Esophagus muscularis mucosa (tissue), 4 donors: ENCODE results near the gene TEKTIP1. TPM values are rescaled to one million over a fixed set of nuclear protein-coding genes. Genes with fewer than 3 reads are reported as not detected.
A peak's percentile ranks its signal among the peaks of the same experiment; 100 is the strongest.

Source experiments
- DNase-seq: peaks from one replicate; pipeline ENCODE4 v3.0.0-alpha.2; 2017; ENCODE audit errors: extremely low spot score
- H3K27ac ChIP-seq, 4 donors: fragments of 200-600 bp; sonication (generic); replicated peaks in 1 of 4; 1 replicate in 3 of 4; 2 replicates in 1 of 4; pipeline ENCODE4 v1.5.1; 2016 to 2019; ENCODE audit warnings: mild to moderate bottlenecking in 1 of 4
- H3K27me3 ChIP-seq, 4 donors: fragments of 200-600 bp; sonication (generic); one replicate each; pipeline versions ENCODE4 v1.5.1 to v1.6.0; 2016 to 2019
- H3K36me3 ChIP-seq, 4 donors: fragments of 200-600 bp; sonication (generic); one replicate each; pipeline ENCODE4 v1.5.1; 2016 to 2019
- H3K4me1 ChIP-seq, 4 donors: fragments of 200-600 bp; sonication (generic); one replicate each; pipeline ENCODE4 v1.5.1; 2016 to 2019
- H3K4me3 ChIP-seq, 4 donors: fragments of 200-600 bp; sonication (generic); 1 replicate in 2 of 4; 2 replicates in 2 of 4; pipeline ENCODE4 v1.5.1; 2016 to 2019; ENCODE audit warnings: mild to moderate bottlenecking in 4 of 4, moderate library complexity in 1 of 4
- H3K9me3 ChIP-seq, 4 donors: fragments of 200-600 bp; sonication (generic); 1 replicate in 3 of 4; 2 replicates in 1 of 4; pipeline ENCODE4 v1.5.1; 2016 to 2019
- CTCF ChIP-seq, 3 experiments: fragments of 200-600 bp in 2 of 3; fragments of 450-650 bp in 1 of 3; sonication (generic) in 2 of 3; IDR thresholded peaks; one replicate each; pipeline ENCODE4 v1.5.1; 2017 to 2019; ENCODE audit warnings: antibody characterized with exemption in 3 of 3, mild to moderate bottlenecking in 2 of 3, moderate library complexity in 1 of 3
- EP300 ChIP-seq: sonication (generic); formaldehyde crosslinking; IDR thresholded peaks from one replicate; pipeline ENCODE4 v1.6.1; 2017; ENCODE audit warnings: antibody characterized with exemption
- POLR2A ChIP-seq: fragments of 450-650 bp; IDR thresholded peaks from one replicate; pipeline ENCODE4 v1.6.1; 2017; ENCODE audit warnings: antibody characterized with exemption, moderate library complexity, mild to moderate bottlenecking, low read depth
- POLR2AphosphoS5 ChIP-seq, 2 donors: sonication (generic); formaldehyde crosslinking; IDR thresholded peaks; one replicate each; pipeline ENCODE4 v1.6.1; 2017; ENCODE audit warnings: antibody characterized with exemption in 2 of 2
- WGBS: methylation state at CpG from one replicate; pipeline ENCODE4 v1.1.5; 2018; 5-methylcytosine and 5-hydroxymethylcytosine counted together
- intact Hi-C: fragments of 100-400 bp; cut with DNase I; formaldehyde crosslinking; loops from one replicate; pipeline ENCODE4 v1.15.1; 2023
- total RNA-seq, 4 donors: library from RNA; depleted of rRNA; stranded (reverse); fragments of >200 nt; gene quantifications; one replicate each; pipeline versions ENCODE4 v1.1.0 to v1.2.1, GENCODE V29; 2016

TEKTIP1 gene
- total RNA-seq, 4 donors from 2014 or later: not detected

DNA sequence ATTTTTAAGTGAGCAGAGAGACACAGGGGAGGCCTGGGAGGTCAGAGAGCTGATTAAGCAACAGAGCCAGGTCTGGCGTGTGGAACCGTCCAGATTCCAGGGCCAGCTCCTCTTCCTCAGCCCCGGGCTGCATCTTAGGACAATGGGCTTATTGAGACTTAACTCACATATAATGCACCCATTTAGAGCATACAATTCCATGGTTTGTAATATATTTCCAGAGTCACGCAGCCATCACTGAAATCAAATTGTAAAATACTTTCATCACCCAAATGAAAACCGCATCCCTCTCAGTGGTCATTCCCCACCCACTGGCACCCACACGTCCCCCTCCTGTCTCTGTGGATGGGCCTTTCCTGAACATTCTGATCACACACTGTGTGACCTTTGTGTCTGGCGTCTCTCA, 31.6 kb downstream of the TEKTIP1 start:
- Histone ChIP-seq H3K4me3 (no peak overlapping the region), H3K27ac (no peak overlapping the region), H3K4me1 (peaks cover 10 to 35% (median 31%) of the 10 kb centered on the region in 4 donors), H3K36me3 (peaks cover 5 to 10% (median 9%) of the 10 kb centered on the region in 4 donors), H3K9me3 (no peaks in the 10 kb centered on the region), H3K27me3 (no peaks in the 10 kb centered on the region)
- 80% methylated on average over 7 of the region's 7 CpGs for WGBS
- TF ChIP-seq EP300 (no peak), POLR2AphosphoS5 (IDR thresholded peaks at IDR 0.05) (no peak), POLR2A (no peak), CTCF (IDR thresholded peaks at IDR 0.05) (no peak)
- no peak for DNase-seq
- intact Hi-C loops: no loop called here

- peaks cover 21 to 52% (median 48%) of the 10 kb centered on the region in 4 donors for H3K4me1 ChIP-seq
- 2% methylated on average over 12 of the region's 48 CpGs for WGBS
- H3K36me3 ChIP-seq: peaks cover 5 to 14% (median 12%) of the 10 kb centered on the region in 4 donors
- no peaks in the 10 kb centered on the region for H3K27me3 ChIP-seq
- TF ChIP-seq POLR2A (no peak), POLR2AphosphoS5 (IDR thresholded peaks at IDR 0.05) (peak in 1 of 2 donors; percentile 75), EP300 (no peak), CTCF (IDR thresholded peaks at IDR 0.05) (no peak)
- H3K9me3 ChIP-seq: no peaks in the 10 kb centered on the region
- peak overlapping the region; percentile 82 to 98 (median 94) for H3K4me3 ChIP-seq
- peak; percentile 100 for DNase-seq
- intact Hi-C loops: no loop called here
- peak overlapping the region; percentile 56 to 96 (median 88) for H3K27ac ChIP-seq
These were observed 33.3 kb downstream of the TEKTIP1 start for GRCh38 chr19:3572132-3572854.

- peaks cover 21 to 57% (median 50%) of the 10 kb centered on the region in 4 donors for H3K4me1 ChIP-seq
- H3K27ac ChIP-seq: peak within 1 kb of the TSS; percentile 87 to 96 (median 88)
- H3K4me3 ChIP-seq: peak within 1 kb of the TSS; percentile 82 to 98 (median 94)
- 0% methylated on average over 8 of the region's 30 CpGs for WGBS
- peaks cover 5 to 14% (median 12%) of the 10 kb centered on the region in 4 donors for H3K36me3 ChIP-seq
- no peaks in the 10 kb centered on the region for H3K27me3 ChIP-seq
- no peak for TF ChIP-seq EP300
- peak in 1 of 2 donors; percentile 63 for TF ChIP-seq POLR2AphosphoS5 (IDR thresholded peaks at IDR 0.05)
- H3K9me3 ChIP-seq: no peaks in the 10 kb centered on the region
- intact Hi-C loops: no loop called here
- DNase-seq: no peak
These were observed 33.8 kb downstream of the TEKTIP1 start, which contains the start of gene HMG20B for GRCh38 chr19:3572855-3573161. Gene HMG20B, plus strand, starts transcription at chr19:3572944. Its CDS starts 366 bp downstream, at chr19:3573310.

GRCh38 chr19:3573162-3573857, 34.3 kb downstream of the TEKTIP1 start:
- Histone ChIP-seq H3K4me3 (peak overlapping the region; percentile 82 to 98 (median 94)), H3K36me3 (peaks cover 5 to 14% (median 12%) of the 10 kb centered on the region in 4 donors), H3K9me3 (no peaks in the 10 kb centered on the region), H3K4me1 (peaks cover 21 to 60% (median 50%) of the 10 kb centered on the region in 4 donors), H3K27ac (peak overlapping the region; percentile 87 to 96 (median 88)), H3K27me3 (no peaks in the 10 kb centered on the region)
- TF ChIP-seq CTCF (IDR thresholded peaks at IDR 0.05) (no peak), POLR2AphosphoS5 (IDR thresholded peaks at IDR 0.05) (no peak), POLR2A (no peak), EP300 (no peak)
- 2% methylated on average over 19 of the region's 60 CpGs for WGBS
- DNase-seq: no peak
- intact Hi-C loops: no loop called here
